HG03025 (cell line): Measurements from ENCODE around the gene LYPLA2.
"Not testable (repeated sequence)": the region's sequence is repeated elsewhere in the genome, so short reads cannot be mapped to it uniquely, and the experiment has no call there.

Source experiments
- ATAC-seq: cut with Tn5 transposase; IDR thresholded peaks from one replicate; pipeline ENCODE4 v1.9.1; 2021; ENCODE audit warnings: mild to moderate bottlenecking, moderate library complexity; ENCODE audit not compliant: unreplicated experiment, low FRiP score

The LYPLA2 gene

GRCh38 chr1:23777979-23778814, 12.7 kb upstream of the LYPLA2 start, which contains the start of gene PITHD1:
Gene PITHD1 (plus strand): TSS chr1:23778418. CDS start chr1:23778516, 98 bp downstream.
- peak; percentile 65 for ATAC-seq

- ATAC-seq: no peak
Measured at GRCh38 chr1:23779826-23780371, 11.0 kb upstream of the LYPLA2 start.

- not testable (repeated sequence) for ATAC-seq
Measured at GRCh38 chr1:23783141-23783540, 7.8 kb upstream of the LYPLA2 start.

GRCh38 chr1:23784846-23785245, 6.1 kb upstream of the LYPLA2 start:
- ATAC-seq: no peak

GRCh38 chr1:23787701-23788100, 3.2 kb upstream of the LYPLA2 start:
- ATAC-seq: no peak

- ATAC-seq: no peak
Measured at GRCh38 chr1:23788695-23789094, 2.2 kb upstream of the LYPLA2 start.

- no peak for ATAC-seq
Measured at GRCh38 chr1:23791516-23792047, 637 bp downstream of the LYPLA2 start.

GRCh38 chr1:23792151-23792945, 1.4 kb downstream of the LYPLA2 start:
- ATAC-seq: no peak

- ATAC-seq: no peak
Measured at GRCh38 chr1:23793018-23793781, 2.3 kb downstream of the LYPLA2 start.

- no peak for ATAC-seq
Measured at GRCh38 chr1:23793861-23794731, 3.2 kb downstream of the LYPLA2 start.

GRCh38 chr1:23794732-23795182, 3.8 kb downstream of the LYPLA2 start:
- ATAC-seq: not testable (repeated sequence)

GRCh38 chr1:23795676-23796465, 4.9 kb downstream of the LYPLA2 start:
- ATAC-seq: no peak

- no peak for ATAC-seq
Measured at GRCh38 chr1:23796466-23797271, 5.7 kb downstream of the LYPLA2 start.

- ATAC-seq: no peak
Measured at GRCh38 chr1:23797478-23798448, 6.8 kb downstream of the LYPLA2 start.

GRCh38 chr1:23798662-23799142, 7.8 kb downstream of the LYPLA2 start:
- ATAC-seq: no peak

GRCh38 chr1:23799255-23799569, 8.3 kb downstream of the LYPLA2 start:
- ATAC-seq: no peak
